Suprapubic skin (tissue), 4 donors: ENCODE measurements around the gene HSBP1. TPM values are rescaled to one million over a fixed set of nuclear protein-coding genes. Genes with fewer than 3 reads are reported as not detected.

ENCODE experiments used
- DNase-seq, 2 donors: peaks; one replicate each; pipeline ENCODE4 v3.0.0-alpha.2; 2019; ENCODE audit warnings: low spot score in 2 of 2
- H3K27ac ChIP-seq: fragments of 200-600 bp; sonication (generic); one replicate; pipeline ENCODE4 v1.5.1; 2019
- H3K27me3 ChIP-seq: fragments of 200-600 bp; sonication (generic); one replicate; pipeline ENCODE4 v1.5.1; 2019
- H3K36me3 ChIP-seq: fragments of 200-600 bp; sonication (generic); one replicate; pipeline ENCODE4 v1.5.1; 2019
- H3K4me1 ChIP-seq: fragments of 200-600 bp; sonication (generic); one replicate; pipeline ENCODE4 v1.5.1; 2019
- H3K4me3 ChIP-seq: fragments of 200-600 bp; sonication (generic); one replicate; pipeline ENCODE4 v1.5.1; 2019; ENCODE audit warnings: mild to moderate bottlenecking
- H3K9me3 ChIP-seq: fragments of 200-600 bp; sonication (generic); one replicate; pipeline ENCODE4 v1.5.1; 2019
- CTCF ChIP-seq, 2 donors: fragments of 200-600 bp in 1 of 2; fragments of 450-650 bp in 1 of 2; sonication (generic) in 1 of 2; IDR thresholded peaks; one replicate each; pipeline ENCODE4 v1.5.1; 2016 to 2019; ENCODE audit warnings: antibody characterized with exemption in 2 of 2, mild to moderate bottlenecking in 1 of 2, moderate library complexity in 1 of 2
- EP300 ChIP-seq: sonication (generic); formaldehyde crosslinking; IDR thresholded peaks from one replicate; pipeline ENCODE4 v1.6.1; 2017; ENCODE audit warnings: antibody characterized with exemption
- POLR2A ChIP-seq, 2 donors: fragments of 450-650 bp; IDR thresholded peaks; one replicate each; pipeline ENCODE4 v1.6.1; 2017; ENCODE audit warnings: antibody characterized with exemption in 2 of 2, mild to moderate bottlenecking in 2 of 2, moderate library complexity in 2 of 2
- POLR2AphosphoS5 ChIP-seq, 3 donors: sonication (generic); formaldehyde crosslinking; IDR thresholded peaks; one replicate each; pipeline ENCODE4 v1.6.1; 2017; ENCODE audit warnings: antibody characterized with exemption in 3 of 3
- WGBS: methylation state at CpG from one replicate; pipeline ENCODE4 v1.1.5; 2018; 5-methylcytosine and 5-hydroxymethylcytosine counted together
- total RNA-seq, 4 donors: library from RNA; depleted of rRNA; stranded (reverse); fragments of >200 nt; gene quantifications; one replicate each; pipeline ENCODE4 v1.1.0, GENCODE V29; 2016

Gene HSBP1
- total RNA-seq, 4 donors from 2014 or later, result 13.4 to 22.0 (median 17.2) TPM

GRCh38 chr16:83809092-83809491 lies 1.3 kb downstream of the HSBP1 start:
- H3K27ac ChIP-seq, result no peak overlapping the region
- TF ChIP-seq POLR2A (IDR thresholded peaks at IDR 0.05) (no peak), EP300 (no peak), POLR2AphosphoS5 (IDR thresholded peaks at IDR 0.05) (no peak), CTCF (IDR thresholded peaks at IDR 0.05) (no peak)
- no peak for DNase-seq
- H3K4me1 ChIP-seq, result peaks cover 41% of the 10 kb centered on the region
- WGBS, result 85% methylated on average over 13 of the region's 13 CpGs
- no peaks in the 10 kb centered on the region for H3K9me3 ChIP-seq
- peak overlapping the region; percentile 89 for H3K4me3 ChIP-seq
- H3K27me3 ChIP-seq, result no peaks in the 10 kb centered on the region
- peaks cover 3% of the 10 kb centered on the region for H3K36me3 ChIP-seq

GRCh38 chr16:83810901-83811300 lies 3.1 kb downstream of the HSBP1 start:
- no peaks in the 10 kb centered on the region for H3K27me3 ChIP-seq
- no peak for DNase-seq
- no peak overlapping the region for H3K4me3 ChIP-seq
- peaks cover 3% of the 10 kb centered on the region for H3K36me3 ChIP-seq
- TF ChIP-seq CTCF (IDR thresholded peaks at IDR 0.05) (no peak), POLR2AphosphoS5 (IDR thresholded peaks at IDR 0.05) (no peak), POLR2A (IDR thresholded peaks at IDR 0.05) (no peak), EP300 (no peak)
- no peaks in the 10 kb centered on the region for H3K9me3 ChIP-seq
- WGBS, result 74% methylated on average over 1 of the region's 1 CpG
- peaks cover 51% of the 10 kb centered on the region for H3K4me1 ChIP-seq
- no peak overlapping the region for H3K27ac ChIP-seq

GRCh38 chr16:83813823-83814658 lies 6.3 kb downstream of the HSBP1 start:
- DNase-seq, result no peak
- Histone ChIP-seq H3K27ac (peak overlapping the region; percentile 30), H3K4me1 (peaks cover 41% of the 10 kb centered on the region), H3K4me3 (no peak overlapping the region), H3K27me3 (no peaks in the 10 kb centered on the region), H3K9me3 (no peaks in the 10 kb centered on the region), H3K36me3 (peaks cover 3% of the 10 kb centered on the region)
- TF ChIP-seq CTCF (IDR thresholded peaks at IDR 0.05), result no peak
- TF ChIP-seq POLR2A (IDR thresholded peaks at IDR 0.05), result no peak
- TF ChIP-seq EP300, result no peak
- TF ChIP-seq POLR2AphosphoS5 (IDR thresholded peaks at IDR 0.05), result no peak
- 52% methylated on average over 13 of the region's 13 CpGs for WGBS

- 55% methylated on average over 4 of the region's 4 CpGs for WGBS
- Histone ChIP-seq H3K36me3 (peaks cover 3% of the 10 kb centered on the region), H3K27ac (peak overlapping the region; percentile 30), H3K4me1 (peaks cover 36% of the 10 kb centered on the region), H3K9me3 (no peaks in the 10 kb centered on the region), H3K4me3 (no peak overlapping the region), H3K27me3 (no peaks in the 10 kb centered on the region)
- no peak for TF ChIP-seq CTCF (IDR thresholded peaks at IDR 0.05)
- no peak for TF ChIP-seq POLR2A (IDR thresholded peaks at IDR 0.05)
- TF ChIP-seq EP300, result no peak
- no peak for TF ChIP-seq POLR2AphosphoS5 (IDR thresholded peaks at IDR 0.05)
- DNase-seq, result no peak
These were observed 6.8 kb downstream of the HSBP1 start for GRCh38 chr16:83814659-83814985.

GRCh38 chr16:83817022-83817421 lies 9.2 kb downstream of the HSBP1 start:
- H3K36me3 ChIP-seq, result peaks cover 3% of the 10 kb centered on the region
- H3K27me3 ChIP-seq, result no peaks in the 10 kb centered on the region
- H3K4me1 ChIP-seq, result peaks cover 21% of the 10 kb centered on the region
- H3K9me3 ChIP-seq, result no peaks in the 10 kb centered on the region
- H3K4me3 ChIP-seq, result no peak overlapping the region
- TF ChIP-seq EP300, result no peak
- TF ChIP-seq POLR2AphosphoS5 (IDR thresholded peaks at IDR 0.05), result no peak
- TF ChIP-seq POLR2A (IDR thresholded peaks at IDR 0.05), result no peak
- TF ChIP-seq CTCF (IDR thresholded peaks at IDR 0.05), result no peak
- DNase-seq, result no peak
- no peak overlapping the region for H3K27ac ChIP-seq
- WGBS, result 90% methylated on average over 11 of the region's 12 CpGs
